GM18520 (cell line): ENCODE measurements around the gene LDLRAD1.
"Not testable (repeated sequence)": the region's sequence is repeated elsewhere in the genome, so short reads cannot be mapped to it uniquely, and the experiment has no call there.

Experiments
- ATAC-seq: cut with Tn5 transposase; IDR thresholded peaks from one replicate; pipeline ENCODE4 v1.9.1; 2021; ENCODE audit not compliant: unreplicated experiment

Gene LDLRAD1

GRCh38 chr1:53994516-53994915 is 23.5 kb downstream of the LDLRAD1 start:
- not testable (repeated sequence) for ATAC-seq

GRCh38 chr1:53992085-53992874 is 25.7 kb downstream of the LDLRAD1 start:
- ATAC-seq: no peak

- no peak for ATAC-seq
These were observed 30.1 kb downstream of the LDLRAD1 start for GRCh38 chr1:53987880-53988279.

GRCh38 chr1:53986458-53986857 is 31.5 kb downstream of the LDLRAD1 start:
- ATAC-seq: no peak

GRCh38 chr1:53984726-53985125 is 33.3 kb downstream of the LDLRAD1 start:
- ATAC-seq: no peak

- no peak for ATAC-seq
These were observed 35.3 kb downstream of the LDLRAD1 start for GRCh38 chr1:53982763-53983104.

GRCh38 chr1:53982034-53982762 is 35.8 kb downstream of the LDLRAD1 start:
- no peak for ATAC-seq

GRCh38 chr1:53981220-53981619 is 36.8 kb downstream of the LDLRAD1 start:
- ATAC-seq: no peak

GRCh38 chr1:53979712-53980450 is 38.1 kb downstream of the LDLRAD1 start:
- no peak for ATAC-seq

- ATAC-seq: no peak
These were observed 42.1 kb downstream of the LDLRAD1 start for GRCh38 chr1:53975861-53976260.

GRCh38 chr1:53971718-53972117 is 46.3 kb downstream of the LDLRAD1 start:
- no peak for ATAC-seq

GRCh38 chr1:53969323-53969722 is 48.7 kb downstream of the LDLRAD1 start:
- not testable (repeated sequence) for ATAC-seq

GRCh38 chr1:53968125-53968513 is 49.9 kb downstream of the LDLRAD1 start:
- ATAC-seq: no peak

GRCh38 chr1:53967409-53968124 is 50.4 kb downstream of the LDLRAD1 start:
- no peak for ATAC-seq

- ATAC-seq: no peak
These were observed 51.2 kb downstream of the LDLRAD1 start for GRCh38 chr1:53966794-53967193.

GRCh38 chr1:53964109-53964508 is 53.9 kb downstream of the LDLRAD1 start:
- no peak for ATAC-seq

- ATAC-seq: no peak
These were observed 54.5 kb downstream of the LDLRAD1 start for GRCh38 chr1:53963460-53963859.

GRCh38 chr1:53962395-53962794 is 55.6 kb downstream of the LDLRAD1 start:
- ATAC-seq: no peak

- no peak for ATAC-seq
These were observed 58.2 kb downstream of the LDLRAD1 start for GRCh38 chr1:53959664-53960250.
